ENCODE results near the gene PATE4.
A peak's percentile ranks its signal among the peaks of the same experiment; 100 is the strongest.
"Not testable (repeated sequence)": the region's sequence is repeated elsewhere in the genome, so short reads cannot be mapped to it uniquely, and the experiment has no call there.

The PATE4 gene

GRCh38 chr11:125833016-125833415, at the start of gene PATE4:
TSS of gene PATE4 (plus strand) at chr11:125833316. CDS start at chr11:125833360, 44 bp downstream.
- no peak for FAIRE-seq

GRCh38 chr11:125784678-125785077, 48.4 kb upstream of the PATE4 start:
- no peak for FAIRE-seq

- no peak for FAIRE-seq
Measured at GRCh38 chr11:125787827-125788226, 45.3 kb upstream of the PATE4 start, which contains the start of gene PATE3. TSS of gene PATE3 (plus strand) at chr11:125788127. CDS start at chr11:125788152, 25 bp downstream.

GRCh38 chr11:125790825-125791224, 42.3 kb upstream of the PATE4 start:
- no peak for FAIRE-seq

GRCh38 chr11:125797641-125798040, 35.5 kb upstream of the PATE4 start:
- FAIRE-seq, result no peak

GRCh38 chr11:125799808-125800207, 33.3 kb upstream of the PATE4 start:
- no peak for FAIRE-seq

- FAIRE-seq, result no peak
Measured at GRCh38 chr11:125802387-125802786, 30.7 kb upstream of the PATE4 start.

GRCh38 chr11:125807909-125808308, 25.2 kb upstream of the PATE4 start:
- FAIRE-seq, result no peak

GRCh38 chr11:125835748-125836147, 2.6 kb downstream of the PATE4 start:
- no peak for FAIRE-seq

GRCh38 chr11:125842321-125842948, 9.3 kb downstream of the PATE4 start:
- no peak for FAIRE-seq

GRCh38 chr11:125846188-125846587, 13.1 kb downstream of the PATE4 start:
- FAIRE-seq, result no peak

GRCh38 chr11:125857670-125858069, 24.6 kb downstream of the PATE4 start:
- FAIRE-seq, result not testable (repeated sequence)

- not testable (repeated sequence) for FAIRE-seq
Measured at GRCh38 chr11:125862786-125863185, 29.7 kb downstream of the PATE4 start.

- FAIRE-seq, result not testable (repeated sequence)
Measured at GRCh38 chr11:125865354-125865753, 32.2 kb downstream of the PATE4 start.

GRCh38 chr11:125869521-125869920, 36.4 kb downstream of the PATE4 start:
- no peak for FAIRE-seq

GRCh38 chr11:125871391-125872137, 38.4 kb downstream of the PATE4 start:
- no peak for FAIRE-seq

- FAIRE-seq, result no peak
Measured at GRCh38 chr11:125872138-125872491, 39.0 kb downstream of the PATE4 start.

- no peak for FAIRE-seq
Measured at GRCh38 chr11:125873881-125874555, 40.9 kb downstream of the PATE4 start.

GRCh38 chr11:125874556-125875124, 41.5 kb downstream of the PATE4 start:
- FAIRE-seq, result peak; percentile 64

- FAIRE-seq, result no peak
Measured at GRCh38 chr11:125881291-125881690, 48.2 kb downstream of the PATE4 start.

GRCh38 chr11:125883375-125883774, 50.3 kb downstream of the PATE4 start:
- no peak for FAIRE-seq

- no peak for FAIRE-seq
Measured at GRCh38 chr11:125886997-125887372, 53.9 kb downstream of the PATE4 start.

Measured in G401.6 (cell line).